Sigmoid colon (tissue), 7 donors: Measurements from ENCODE around the gene TRPM2. TPM values are rescaled to one million over a fixed set of nuclear protein-coding genes. Genes with fewer than 3 reads are reported as not detected.

ENCODE experiments used
- DNase-seq: peaks from one replicate; pipeline ENCODE4 v3.0.0-alpha.2; 2019
- H3K27ac ChIP-seq, 4 donors: fragments of 200-600 bp; sonication (generic); one replicate each; pipeline ENCODE4 v1.5.1; 2016 to 2019; ENCODE audit warnings: mild to moderate bottlenecking in 1 of 4
- H3K27me3 ChIP-seq, 3 donors: fragments of 200-600 bp; sonication (generic); one replicate each; pipeline ENCODE4 v1.5.1; 2019; ENCODE audit warnings: mild to moderate bottlenecking in 1 of 3
- H3K36me3 ChIP-seq, 4 donors: fragments of 200-600 bp; sonication (generic); one replicate each; pipeline ENCODE4 v1.5.1; 2016 to 2019
- H3K4me1 ChIP-seq, 4 donors: fragments of 200-600 bp; sonication (generic); one replicate each; pipeline ENCODE4 v1.5.1; 2017 to 2019
- H3K4me3 ChIP-seq, 4 donors: fragments of 200-600 bp; sonication (generic); one replicate each; pipeline ENCODE4 v1.5.1; 2017 to 2019; ENCODE audit warnings: mild to moderate bottlenecking in 2 of 4, moderate library complexity in 1 of 4
- H3K9me3 ChIP-seq, 4 donors: fragments of 200-600 bp in 3 of 4; sonication (generic) in 3 of 4; one replicate each; pipeline versions ENCODE4 v1.5.1 to v1.6.1; 2013 to 2019
- CTCF ChIP-seq, 4 experiments: fragments of 450-650 bp in 3 of 4; fragments of 200-600 bp in 1 of 4; IDR thresholded peaks; one replicate each; pipeline ENCODE4 v1.5.1; 2016 to 2019; ENCODE audit warnings: antibody characterized with exemption in 4 of 4, mild to moderate bottlenecking in 3 of 4, moderate library complexity in 2 of 4
- EP300 ChIP-seq, 4 donors: sonication (generic); formaldehyde crosslinking; IDR thresholded peaks; one replicate each; pipeline ENCODE4 v1.6.1; 2017; ENCODE audit warnings: antibody characterized with exemption in 4 of 4
- POLR2A ChIP-seq, 2 donors: fragments of 450-650 bp; IDR thresholded peaks; one replicate each; pipeline ENCODE4 v1.6.1; 2016; ENCODE audit warnings: antibody characterized with exemption in 2 of 2, mild to moderate bottlenecking in 2 of 2, moderate library complexity in 2 of 2
- POLR2AphosphoS5 ChIP-seq, 4 donors: sonication (generic); formaldehyde crosslinking; IDR thresholded peaks; one replicate each; pipeline ENCODE4 v1.6.1; 2017; ENCODE audit warnings: antibody characterized with exemption in 4 of 4
- WGBS, 2 donors: extraction: QIAGEN DNeasy Blood & Tissue Kit; methylation state at CpG; one replicate each; pipeline ENCODE4 v1.1.7; 2013; 5-methylcytosine and 5-hydroxymethylcytosine counted together
- intact Hi-C: fragments of 100-400 bp; cut with DNase I; formaldehyde crosslinking; loops from one replicate; pipeline ENCODE4 v1.15.1; 2023
- polyA plus RNA-seq, 3 donors: library from polyadenylated mRNA; stranded (reverse); fragments of 200-250 nt; gene quantifications; one replicate each; pipeline ENCODE4 v1.2.3, GENCODE V29; 2013
- total RNA-seq, 4 donors: library from RNA; depleted of rRNA; stranded (reverse); fragments of >200 nt; gene quantifications; one replicate each; pipeline ENCODE4 v1.1.0, GENCODE V29; 2016
- donor health status: healthy with polysubstance abuse.
- donor health status: Bipolar disorder and iron deficiency.
- donor health status: healthy.

The TRPM2 gene
- total and polyA plus RNA-seq, 7 donors: 1.6 to 4.9 (median 3.4) TPM

- H3K4me3 ChIP-seq: no peak overlapping the region
- peak; percentile 57 for DNase-seq
These were observed 72.0 kb downstream of the TRPM2 start for GRCh38 chr21:44425307-44425894.

GRCh38 chr21:44425895-44426662 is 72.7 kb downstream of the TRPM2 start:
- DNase-seq: peak; percentile 58
- intact Hi-C loops: no loop called here
- 69 to 84% methylated on average over 13 of the region's 13 CpGs for WGBS, 2 donors
- H3K27me3 ChIP-seq: peaks cover 0 to 13% (median 0%) of the 10 kb centered on the region in 3 donors
- H3K27ac ChIP-seq: no peak overlapping the region
- peaks cover 0 to 2% (median 0%) of the 10 kb centered on the region in 4 donors for H3K9me3 ChIP-seq
- no peaks in the 10 kb centered on the region for H3K4me1 ChIP-seq
- TF ChIP-seq POLR2A (IDR thresholded peaks at IDR 0.05) (no peak), POLR2AphosphoS5 (IDR thresholded peaks at IDR 0.05) (no peak), CTCF (IDR thresholded peaks at IDR 0.05) (no peak), EP300 (IDR thresholded peaks at IDR 0.05) (no peak)
- no peak overlapping the region for H3K4me3 ChIP-seq
- H3K36me3 ChIP-seq: no peaks in the 10 kb centered on the region

More at GRCh38 chr21:44425307-44425894, 72.0 kb downstream of the TRPM2 start:
- Histone ChIP-seq H3K9me3 (peaks cover 0 to 2% (median 0%) of the 10 kb centered on the region in 4 donors), H3K27ac (no peak overlapping the region), H3K36me3 (no peaks in the 10 kb centered on the region), H3K27me3 (peaks cover 0 to 13% (median 0%) of the 10 kb centered on the region in 3 donors), H3K4me1 (no peaks in the 10 kb centered on the region)
- intact Hi-C loops: no loop called here
- 78 to 84% methylated on average over 40 of the region's 40 CpGs for WGBS, 2 donors
- no peak for TF ChIP-seq POLR2A (IDR thresholded peaks at IDR 0.05)
- TF ChIP-seq POLR2AphosphoS5 (IDR thresholded peaks at IDR 0.05): no peak
- TF ChIP-seq CTCF (IDR thresholded peaks at IDR 0.05): no peak
- TF ChIP-seq EP300 (IDR thresholded peaks at IDR 0.05): no peak

GRCh38 chr21:44426663-44427191 is 73.3 kb downstream of the TRPM2 start:
- TF ChIP-seq CTCF (IDR thresholded peaks at IDR 0.05) (no peak), EP300 (IDR thresholded peaks at IDR 0.05) (no peak), POLR2A (IDR thresholded peaks at IDR 0.05) (no peak), POLR2AphosphoS5 (IDR thresholded peaks at IDR 0.05) (no peak)
- Histone ChIP-seq H3K27me3 (peaks cover 0 to 13% (median 0%) of the 10 kb centered on the region in 3 donors), H3K36me3 (no peaks in the 10 kb centered on the region), H3K4me1 (no peaks in the 10 kb centered on the region), H3K9me3 (peaks cover 0 to 2% (median 0%) of the 10 kb centered on the region in 4 donors), H3K27ac (no peak overlapping the region), H3K4me3 (no peak overlapping the region)
- DNase-seq: peak; percentile 39
- intact Hi-C loops: no loop called here
- 80 to 82% methylated on average over 21 of the region's 21 CpGs for WGBS, 2 donors

- H3K27ac ChIP-seq: no peak overlapping the region
- peaks cover 0 to 2% (median 0%) of the 10 kb centered on the region in 4 donors for H3K9me3 ChIP-seq
- H3K4me1 ChIP-seq: no peaks in the 10 kb centered on the region
- peak; percentile 50 for DNase-seq
- intact Hi-C loops: no loop called here
- H3K27me3 ChIP-seq: peaks cover 0 to 13% (median 0%) of the 10 kb centered on the region in 3 donors
- WGBS, 2 donors: 69 to 90% methylated on average over 28 of the region's 28 CpGs
- H3K36me3 ChIP-seq: no peaks in the 10 kb centered on the region
- H3K4me3 ChIP-seq: no peak overlapping the region
- TF ChIP-seq POLR2AphosphoS5 (IDR thresholded peaks at IDR 0.05): no peak
- TF ChIP-seq CTCF (IDR thresholded peaks at IDR 0.05): no peak
- no peak for TF ChIP-seq POLR2A (IDR thresholded peaks at IDR 0.05)
These were observed 74.1 kb downstream of the TRPM2 start for GRCh38 chr21:44427241-44428120.
